DLD1 (cell line): ENCODE measurements around the gene C7orf57.
"Not testable (repeated sequence)": the region's sequence is repeated elsewhere in the genome, so short reads cannot be mapped to it uniquely, and the experiment has no call there.

Source experiments
- in situ Hi-C: cut with HindIII; loops from 2 replicates; pipeline ENCODE4 v1.10.0; 2017; ENCODE audit warnings: low sequenced_read_pairs

The C7orf57 gene

GRCh38 chr7:48035301-48035966 is at the start of gene C7orf57:
TSS of gene C7orf57 (plus strand) at chr7:48035543. CDS start at chr7:48036309, 766 bp downstream.
- in situ Hi-C loops: no loop called here

GRCh38 chr7:47988496-47989386 is 46.6 kb upstream of the C7orf57 start:
- in situ Hi-C loops: loop anchor here (25.0 kb wide), 1 partner anchor 99 kb away; the partner anchor contains the start of gene UPP1

- in situ Hi-C loops: loop anchor here (25.0 kb wide), 1 partner anchor 97 kb away; the partner anchor contains the start of gene UPP1
Observed at GRCh38 chr7:47989607-47990400, 45.5 kb upstream of the C7orf57 start.

- in situ Hi-C loops: loop anchor here (25.0 kb wide), 1 partner anchor 97 kb away; the partner anchor contains the start of gene UPP1
Observed at GRCh38 chr7:47990592-47990991, 44.8 kb upstream of the C7orf57 start.

GRCh38 chr7:47991270-47991669 is 44.1 kb upstream of the C7orf57 start:
- in situ Hi-C loops: loop anchor here (25.0 kb wide), 1 partner anchor 96 kb away; the partner anchor contains the start of gene UPP1

- in situ Hi-C loops: loop anchor here (25.0 kb wide), 1 partner anchor 95 kb away; the partner anchor contains the start of gene UPP1
Observed at GRCh38 chr7:47991741-47992311, 43.5 kb upstream of the C7orf57 start.

- in situ Hi-C loops: loop anchor here (25.0 kb wide), 1 partner anchor 95 kb away; the partner anchor contains the start of gene UPP1
Observed at GRCh38 chr7:47992446-47992845, 42.9 kb upstream of the C7orf57 start.

- in situ Hi-C loops: loop anchor here (25.0 kb wide), 1 partner anchor 88 kb away; the partner anchor contains the start of gene UPP1
Observed at GRCh38 chr7:47999413-47999812, 35.9 kb upstream of the C7orf57 start.

GRCh38 chr7:48000164-48000563 is 35.2 kb upstream of the C7orf57 start:
- in situ Hi-C loops: not testable (repeated sequence)

GRCh38 chr7:48004032-48004431 is 31.3 kb upstream of the C7orf57 start:
- in situ Hi-C loops: no loop called here

GRCh38 chr7:48004638-48005037 is 30.7 kb upstream of the C7orf57 start:
- in situ Hi-C loops: no loop called here

GRCh38 chr7:48006866-48007265 is 28.5 kb upstream of the C7orf57 start:
- in situ Hi-C loops: no loop called here

- in situ Hi-C loops: no loop called here
Observed at GRCh38 chr7:48009257-48009656, 26.1 kb upstream of the C7orf57 start.

- in situ Hi-C loops: no loop called here
Observed at GRCh38 chr7:48009954-48010353, 25.4 kb upstream of the C7orf57 start.

- in situ Hi-C loops: no loop called here
Observed at GRCh38 chr7:48011323-48011722, 24.0 kb upstream of the C7orf57 start.

GRCh38 chr7:48011951-48012350 is 23.4 kb upstream of the C7orf57 start:
- in situ Hi-C loops: no loop called here

GRCh38 chr7:48016641-48017040 is 18.7 kb upstream of the C7orf57 start:
- in situ Hi-C loops: no loop called here

- in situ Hi-C loops: no loop called here
Observed at GRCh38 chr7:48017674-48018073, 17.7 kb upstream of the C7orf57 start.

GRCh38 chr7:48025624-48026023 is 9.7 kb upstream of the C7orf57 start:
- in situ Hi-C loops: no loop called here

- in situ Hi-C loops: no loop called here
Observed at GRCh38 chr7:48028938-48029337, 6.4 kb upstream of the C7orf57 start, which contains the start of gene SUN3. TSS of gene SUN3 (minus strand) at chr7:48029107. CDS start at chr7:48028938, 169 bp downstream.
